NCI-H2107 treated with DMSO at 0.1 percent for 48 hours (cell line): Measurements from ENCODE around the gene TNRC6C.
"Not testable (repeated sequence)": the region's sequence is repeated elsewhere in the genome, so short reads cannot be mapped to it uniquely, and the experiment has no call there.

Experiments used
- DNase-seq: peaks from one replicate; lab custom pipeline; 2025; ENCODE audit not compliant: unreplicated experiment; lab: John Stamatoyannopoulos, UW

TNRC6C gene

DNA sequence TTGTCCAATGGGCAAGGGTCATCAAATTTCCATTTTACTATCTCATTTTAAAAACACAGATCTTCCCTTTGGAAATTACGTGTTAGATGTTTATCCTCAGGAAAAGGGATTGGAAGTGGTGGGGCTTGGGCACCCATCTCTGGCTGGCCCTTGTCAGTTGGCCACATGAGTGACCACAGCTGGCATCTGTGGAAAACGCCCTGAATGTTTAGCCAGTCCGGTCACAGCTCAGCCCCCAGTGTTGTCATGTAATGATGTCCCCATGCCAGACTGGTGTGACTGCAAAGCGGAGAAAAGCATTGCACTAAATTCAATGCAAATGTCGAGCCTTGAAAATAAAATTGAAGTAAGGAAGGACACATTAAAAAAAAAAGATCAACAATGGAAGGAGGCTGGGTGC, 117.0 kb downstream of the TNRC6C start:
- DNase-seq = no peak

- no peak for DNase-seq
These were observed 120.8 kb downstream of the TNRC6C start for GRCh38 chr17:78079253-78079652.

DNA sequence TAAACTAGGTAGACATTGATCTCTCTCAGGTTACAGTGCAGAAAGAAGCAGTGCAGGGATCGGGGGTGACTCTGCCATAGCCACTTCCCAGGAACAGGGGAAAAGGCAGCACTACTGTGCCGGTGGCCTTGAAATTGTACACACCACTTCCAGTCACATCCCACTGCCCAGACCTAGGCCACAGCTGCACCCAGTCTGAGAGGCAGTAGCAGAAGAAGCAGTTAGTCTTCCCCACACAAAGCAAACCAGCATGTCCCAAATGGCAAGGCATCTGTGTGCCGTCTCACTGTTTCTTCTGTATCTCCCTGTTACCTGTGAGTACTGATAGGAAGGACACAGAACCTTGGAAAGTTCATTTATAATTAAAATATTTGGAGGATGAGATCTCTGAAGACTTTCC, 123.0 kb downstream of the TNRC6C start:
- no peak for DNase-seq

GRCh38 chr17:78082355-78082872, 123.9 kb downstream of the TNRC6C start:
- not testable (repeated sequence) for DNase-seq

- no peak for DNase-seq
These were observed 124.5 kb downstream of the TNRC6C start for GRCh38 chr17:78082988-78083387.

DNA sequence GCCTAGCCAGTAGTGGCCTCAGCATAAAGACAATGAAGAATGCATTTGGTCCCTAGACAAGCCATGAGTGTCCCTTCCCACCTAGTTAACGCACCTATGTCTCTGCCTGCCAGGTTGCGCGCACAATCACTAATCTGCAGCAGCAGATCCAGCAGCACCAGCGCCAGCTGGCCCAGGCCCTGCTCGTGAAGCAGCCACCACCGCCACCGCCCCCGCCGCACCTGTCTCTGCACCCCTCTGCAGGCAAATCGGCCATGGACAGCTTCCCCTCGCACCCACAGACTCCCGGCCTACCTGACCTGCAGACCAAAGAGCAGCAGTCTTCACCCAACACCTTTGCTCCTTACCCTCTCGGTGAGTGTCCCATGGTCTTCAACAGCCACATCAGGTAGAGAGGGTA, 128.2 kb downstream of the TNRC6C start:
- no peak for DNase-seq

DNA sequence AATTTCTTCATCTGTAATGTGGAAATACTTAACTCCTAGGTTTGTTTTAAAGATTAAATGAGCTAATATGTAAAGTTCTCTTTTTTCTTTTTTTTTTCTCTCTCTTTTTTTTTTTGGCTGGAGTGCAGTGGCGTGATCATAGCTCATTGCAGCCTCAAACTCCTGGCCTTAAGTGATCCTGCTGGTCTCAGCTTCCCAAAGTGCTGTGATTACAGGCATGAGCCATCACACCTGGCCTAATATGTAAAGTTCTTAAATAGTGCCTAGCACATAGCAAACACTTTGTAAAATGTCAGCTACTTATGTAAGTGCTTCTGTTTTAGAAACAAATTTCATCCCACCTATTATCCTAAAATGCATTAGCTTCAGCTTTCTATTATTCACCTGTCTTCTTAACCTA, 130.0 kb downstream of the TNRC6C start:
- no peak for DNase-seq

- no peak for DNase-seq
These were observed 131.2 kb downstream of the TNRC6C start for GRCh38 chr17:78089576-78090281.

DNA sequence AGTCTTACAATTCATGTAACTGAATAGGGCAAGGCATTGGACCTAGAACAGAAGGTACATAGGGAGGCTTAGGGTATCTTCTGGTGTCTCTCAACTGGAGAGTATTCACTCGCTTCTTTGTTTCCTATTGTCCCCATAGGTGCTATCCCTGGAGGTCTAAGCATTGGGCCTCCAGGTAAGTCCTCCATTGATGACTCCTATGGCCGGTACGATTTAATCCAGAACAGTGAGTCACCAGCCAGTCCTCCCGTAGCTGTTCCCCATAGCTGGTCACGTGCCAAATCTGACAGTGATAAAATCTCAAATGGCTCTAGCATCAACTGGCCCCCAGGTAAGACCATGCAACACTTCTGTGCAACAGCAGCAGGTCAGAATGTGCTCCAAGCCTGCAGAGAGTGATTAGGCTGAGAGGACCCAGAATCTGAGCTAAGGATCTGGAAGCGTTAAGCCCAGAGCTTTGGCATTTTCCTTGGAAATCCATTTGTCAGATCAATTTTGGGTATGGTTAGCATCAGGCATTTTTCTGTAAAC, 134.4 kb downstream of the TNRC6C start:
- no peak for DNase-seq

DNA sequence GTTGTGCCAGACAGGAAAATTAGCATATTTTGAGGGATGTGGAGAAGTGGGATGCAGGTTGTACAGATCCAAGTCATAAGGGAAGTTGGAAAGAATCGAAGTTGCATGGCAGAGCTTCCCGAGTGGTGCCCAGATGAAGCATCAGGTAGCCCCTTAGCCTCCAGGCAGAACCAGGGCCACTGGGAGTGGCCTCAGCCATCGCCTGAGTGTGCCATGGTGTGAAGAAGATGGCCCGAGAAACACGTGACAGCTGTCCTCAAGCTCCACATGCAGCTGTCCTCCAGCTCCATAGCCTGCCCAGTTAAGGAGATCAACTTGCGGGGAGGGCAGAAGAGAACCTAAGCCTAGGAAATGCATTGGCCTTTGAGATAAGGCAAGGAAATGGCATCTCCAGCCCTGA, 136.5 kb downstream of the TNRC6C start:
- no peak for DNase-seq

GRCh38 chr17:78096093-78096492, 137.6 kb downstream of the TNRC6C start:
- no peak for DNase-seq

DNA sequence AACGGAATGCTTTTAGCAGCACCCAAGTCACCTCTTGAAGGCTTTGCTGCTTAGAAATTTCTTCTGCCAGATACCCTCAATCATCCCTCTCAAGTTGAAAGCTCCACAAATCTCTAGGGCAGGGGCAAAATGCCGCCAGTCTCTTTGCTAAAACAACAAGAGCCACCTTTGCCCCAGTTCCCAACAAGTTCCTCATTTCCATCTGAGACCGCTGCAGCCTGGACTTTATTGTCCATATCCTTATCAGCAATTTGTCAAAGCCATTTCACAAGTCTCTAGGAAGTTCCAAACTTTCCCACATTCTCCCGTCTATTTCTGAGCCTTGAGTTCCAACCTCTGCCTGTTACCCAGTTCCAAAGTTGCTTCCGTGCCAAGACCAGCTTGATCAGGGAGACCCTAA, 142.6 kb downstream of the TNRC6C start:
- DNase-seq = no peak

- DNase-seq = no peak
These were observed 143.0 kb downstream of the TNRC6C start for GRCh38 chr17:78101542-78101941.

- no peak for DNase-seq
These were observed 144.8 kb downstream of the TNRC6C start for GRCh38 chr17:78103311-78103710.

- no peak for DNase-seq
These were observed 146.0 kb downstream of the TNRC6C start for GRCh38 chr17:78104540-78104941.

DNA sequence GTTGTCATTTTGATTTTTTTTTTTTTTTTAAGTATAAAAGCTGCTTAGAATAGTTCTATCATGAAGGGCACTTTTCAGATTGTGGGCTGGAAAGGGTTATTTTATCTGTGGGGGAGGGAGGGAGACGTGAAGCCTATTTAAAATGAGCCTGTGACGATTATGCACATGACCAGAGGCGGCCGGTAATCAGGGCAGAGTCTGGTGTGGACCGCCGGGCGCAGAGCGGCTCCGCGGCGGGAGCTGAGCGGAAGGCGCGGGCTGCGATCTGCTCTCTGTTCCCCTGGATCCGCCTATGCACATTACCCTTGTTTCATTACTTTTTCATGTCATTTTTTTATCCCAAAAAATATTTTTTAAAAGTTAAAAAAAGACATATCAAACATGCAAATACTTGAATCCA, 146.6 kb downstream of the TNRC6C start:
- no peak for DNase-seq

DNA sequence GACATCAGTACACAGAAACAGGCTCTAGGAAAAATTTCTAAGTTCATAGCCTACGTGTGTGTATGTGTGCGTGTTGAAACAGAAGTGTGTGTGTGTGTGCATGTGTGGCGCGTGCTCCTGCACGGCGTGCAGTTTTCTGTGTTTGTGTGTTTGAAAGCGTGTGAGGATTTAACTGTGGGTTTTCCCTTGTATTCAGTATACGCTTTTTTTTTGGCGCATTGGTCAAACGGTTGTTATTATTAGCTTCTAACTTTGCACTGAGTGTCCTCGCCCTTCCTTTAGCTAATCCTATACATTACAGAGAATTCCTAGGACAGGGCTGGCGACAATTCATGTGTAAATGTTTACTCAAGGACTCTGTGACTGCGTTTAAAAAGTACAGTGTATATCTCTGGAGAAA, 147.0 kb downstream of the TNRC6C start:
- no peak for DNase-seq

GRCh38 chr17:78106211-78106610, 147.7 kb downstream of the TNRC6C start:
- no peak for DNase-seq

- DNase-seq = no peak
These were observed 149.0 kb downstream of the TNRC6C start for GRCh38 chr17:78107457-78107856.

DNA sequence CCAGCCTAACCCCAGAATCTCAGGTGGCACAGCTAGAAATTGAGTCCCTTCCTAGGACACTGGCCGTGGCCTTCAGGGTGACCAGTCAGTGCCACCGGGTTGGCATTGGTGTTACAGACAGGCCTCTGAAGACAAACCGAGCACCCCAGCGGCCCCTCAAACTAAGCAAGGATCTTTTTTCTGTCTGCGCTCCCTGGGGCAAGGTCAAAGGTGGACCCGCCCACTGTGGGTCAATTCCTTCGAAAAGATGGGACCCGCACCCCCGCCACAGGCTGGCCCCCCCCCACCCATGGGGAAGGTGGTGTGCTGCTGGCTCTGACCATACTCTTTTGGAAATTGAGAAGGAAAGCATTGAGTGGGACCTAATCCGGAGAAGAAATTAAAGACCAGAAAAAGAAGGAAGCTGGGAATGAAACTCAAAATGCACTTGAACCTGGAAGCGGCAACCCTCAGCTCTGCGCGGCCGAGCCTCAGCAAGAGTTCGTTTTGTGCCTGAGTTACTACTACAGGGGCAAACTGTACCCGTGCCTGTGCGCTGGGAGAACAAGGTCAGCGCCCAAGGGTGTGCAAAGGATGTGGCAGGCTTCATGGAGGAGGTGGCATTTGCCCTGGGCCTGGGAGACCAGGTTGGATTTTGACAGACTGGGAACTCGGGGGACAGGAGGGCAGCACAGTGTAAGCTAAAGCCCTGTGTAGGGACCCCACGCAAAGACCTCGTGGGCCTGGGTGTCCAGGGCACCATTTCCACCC, 149.6 kb downstream of the TNRC6C start:
- DNase-seq = no peak

DNA sequence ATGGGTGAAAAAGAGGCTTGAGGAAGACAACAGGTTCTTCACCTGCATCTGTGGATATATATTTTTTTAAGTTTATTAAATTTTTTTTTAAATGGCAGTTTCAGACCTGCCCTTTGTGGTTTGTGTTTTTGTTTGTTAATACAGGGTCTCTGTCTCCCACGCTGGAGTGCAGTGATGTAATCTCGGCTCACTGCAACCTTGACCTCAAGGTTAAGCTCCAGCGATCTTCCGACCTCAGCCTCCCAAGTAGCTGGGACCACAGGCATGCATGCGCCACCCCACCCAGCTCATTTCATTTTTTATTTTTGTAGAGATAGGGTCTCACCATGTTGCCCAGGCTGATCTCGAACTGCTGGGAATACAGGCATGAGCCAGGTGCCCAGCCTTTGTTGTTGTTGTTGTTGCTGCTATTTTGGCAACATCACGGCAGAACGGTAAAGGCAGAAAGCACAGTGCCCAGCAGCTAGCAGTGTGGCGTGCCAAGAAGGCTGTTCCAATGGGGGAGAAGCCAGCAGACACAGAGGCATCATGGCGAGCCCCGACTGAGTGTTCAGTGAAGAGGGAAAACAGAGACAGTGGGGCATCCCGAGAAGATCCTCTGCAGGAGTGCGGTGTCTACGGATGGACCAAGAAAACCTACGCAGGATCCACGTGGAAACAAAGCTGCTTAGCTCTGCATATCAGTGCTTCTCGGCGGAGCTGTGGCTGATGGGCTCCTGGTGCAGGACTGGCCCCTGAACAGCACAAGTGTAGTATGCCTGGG, 150.4 kb downstream of the TNRC6C start:
- DNase-seq = no peak

DNA sequence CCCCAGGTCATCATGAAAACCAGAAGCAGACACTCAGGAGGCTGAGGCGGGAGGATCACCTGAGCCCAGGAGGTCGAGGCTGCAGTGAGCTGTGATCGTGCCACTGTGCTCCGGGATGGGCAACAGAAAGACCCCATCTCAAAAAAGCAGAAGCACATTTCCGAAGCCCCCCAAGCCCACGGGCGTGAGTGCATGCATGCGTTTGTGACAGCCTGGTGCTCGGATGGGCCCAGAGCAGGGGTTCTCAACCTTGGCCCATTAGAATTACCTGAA, 150.9 kb downstream of the TNRC6C start:
- no peak for DNase-seq
